ENCODE measurements around the gene PERM1.

DNA sequence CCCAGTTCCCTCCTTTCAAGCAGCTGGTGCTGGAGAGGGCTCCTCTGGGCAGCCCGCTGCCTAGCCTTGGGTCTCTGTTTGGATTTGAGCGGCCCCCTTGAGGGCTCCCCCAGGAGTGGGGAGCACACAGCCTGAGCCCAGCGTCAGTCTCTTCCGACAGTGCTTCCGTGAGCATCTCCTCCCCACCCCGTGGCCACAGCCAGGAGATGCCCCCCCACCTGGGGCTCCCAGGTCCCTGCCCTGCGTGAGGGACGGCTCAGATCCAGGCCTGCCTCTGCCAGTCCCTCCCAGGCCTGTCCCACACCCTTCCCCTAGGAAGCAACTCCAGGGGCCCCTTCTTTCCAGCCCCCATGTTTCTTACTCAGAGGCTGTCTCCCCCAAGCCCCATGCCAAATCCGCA is 54.7 kb downstream of the PERM1 start:
- TF ChIP-seq GATA2 (IDR thresholded peaks at IDR 0.05; ENCODE audit: low read depth, low read length): no peak
- TF ChIP-seq GATA3 (IDR thresholded peaks at IDR 0.05; ENCODE audit: low read depth, low read length): no peak

All from SH-SY5Y (cell line).